ENCODE data around the gene LUZP1.

DNA sequence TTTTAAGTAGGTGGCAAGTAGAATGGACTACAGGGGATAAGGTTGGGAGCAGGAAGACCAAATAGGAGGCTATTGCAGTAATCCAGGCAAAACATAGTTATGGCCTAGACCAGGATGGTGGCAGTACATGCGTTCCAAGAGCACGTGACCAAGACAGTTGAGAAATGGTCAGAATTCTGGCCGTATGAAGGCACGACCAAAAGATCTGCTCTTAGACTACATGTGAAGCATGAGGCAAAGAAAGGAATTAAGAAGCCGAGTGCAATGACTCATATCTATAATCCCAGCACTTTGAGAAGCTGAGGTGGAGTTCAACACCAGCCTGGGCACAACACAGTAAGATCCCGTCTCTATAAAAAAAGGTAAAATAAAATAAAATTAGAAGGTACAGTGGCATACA is 71.3 kb downstream of the LUZP1 start:
- TF ChIP-seq, protein P1, sequence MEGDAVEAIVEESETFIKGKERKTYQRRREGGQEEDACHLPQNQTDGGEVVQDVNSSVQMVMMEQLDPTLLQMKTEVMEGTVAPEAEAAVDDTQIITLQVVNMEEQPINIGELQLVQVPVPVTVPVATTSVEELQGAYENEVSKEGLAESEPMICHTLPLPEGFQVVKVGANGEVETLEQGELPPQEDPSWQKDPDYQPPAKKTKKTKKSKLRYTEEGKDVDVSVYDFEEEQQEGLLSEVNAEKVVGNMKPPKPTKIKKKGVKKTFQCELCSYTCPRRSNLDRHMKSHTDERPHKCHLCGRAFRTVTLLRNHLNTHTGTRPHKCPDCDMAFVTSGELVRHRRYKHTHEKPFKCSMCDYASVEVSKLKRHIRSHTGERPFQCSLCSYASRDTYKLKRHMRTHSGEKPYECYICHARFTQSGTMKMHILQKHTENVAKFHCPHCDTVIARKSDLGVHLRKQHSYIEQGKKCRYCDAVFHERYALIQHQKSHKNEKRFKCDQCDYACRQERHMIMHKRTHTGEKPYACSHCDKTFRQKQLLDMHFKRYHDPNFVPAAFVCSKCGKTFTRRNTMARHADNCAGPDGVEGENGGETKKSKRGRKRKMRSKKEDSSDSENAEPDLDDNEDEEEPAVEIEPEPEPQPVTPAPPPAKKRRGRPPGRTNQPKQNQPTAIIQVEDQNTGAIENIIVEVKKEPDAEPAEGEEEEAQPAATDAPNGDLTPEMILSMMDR (IDR thresholded peaks at IDR 0.05), result no peak
- no peak for TF ChIP-seq EP300 (IDR thresholded peaks at IDR 0.05)
- no peak for TF ChIP-seq POLR2A (IDR thresholded peaks at IDR 0.05)

All from ovary (tissue), 3 donors.